ENCODE results near the gene KCNH1. TPM values are rescaled to one million over a fixed set of nuclear protein-coding genes. Genes with fewer than 3 reads are reported as not detected.

The KCNH1 gene
- total and polyA plus RNA-seq, 4 donors: not detected

DNA sequence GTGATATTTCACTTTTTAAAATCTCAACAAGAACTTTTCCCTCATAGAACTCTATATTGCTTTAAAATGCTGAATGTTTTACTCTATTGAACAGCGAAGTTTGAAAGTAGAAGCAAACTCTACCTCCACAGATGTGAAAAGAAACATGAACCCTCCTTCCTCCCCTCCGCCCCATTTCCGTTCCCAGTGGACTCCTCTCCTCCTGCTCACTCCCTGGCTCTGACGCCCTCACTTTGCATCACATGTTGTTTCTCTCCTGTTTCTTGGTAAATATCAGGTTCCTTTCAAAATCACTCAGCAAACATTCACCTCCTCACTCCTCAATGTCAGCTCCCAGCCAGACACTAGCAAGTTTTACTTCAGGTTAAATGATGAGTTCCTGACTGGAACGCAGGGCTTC, 34.6 kb downstream of the KCNH1 start (continued):
- TF ChIP-seq, protein P1, sequence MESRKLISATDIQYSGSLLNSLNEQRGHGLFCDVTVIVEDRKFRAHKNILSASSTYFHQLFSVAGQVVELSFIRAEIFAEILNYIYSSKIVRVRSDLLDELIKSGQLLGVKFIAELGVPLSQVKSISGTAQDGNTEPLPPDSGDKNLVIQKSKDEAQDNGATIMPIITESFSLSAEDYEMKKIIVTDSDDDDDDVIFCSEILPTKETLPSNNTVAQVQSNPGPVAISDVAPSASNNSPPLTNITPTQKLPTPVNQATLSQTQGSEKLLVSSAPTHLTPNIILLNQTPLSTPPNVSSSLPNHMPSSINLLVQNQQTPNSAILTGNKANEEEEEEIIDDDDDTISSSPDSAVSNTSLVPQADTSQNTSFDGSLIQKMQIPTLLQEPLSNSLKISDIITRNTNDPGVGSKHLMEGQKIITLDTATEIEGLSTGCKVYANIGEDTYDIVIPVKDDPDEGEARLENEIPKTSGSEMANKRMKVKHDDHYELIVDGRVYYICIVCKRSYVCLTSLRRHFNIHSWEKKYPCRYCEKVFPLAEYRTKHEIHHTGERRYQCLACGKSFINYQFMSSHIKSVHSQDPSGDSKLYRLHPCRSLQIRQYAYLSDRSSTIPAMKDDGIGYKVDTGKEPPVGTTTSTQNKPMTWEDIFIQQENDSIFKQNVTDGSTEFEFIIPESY (IDR thresholded peaks at IDR 0.05): no peak
- TF ChIP-seq, protein P2, sequence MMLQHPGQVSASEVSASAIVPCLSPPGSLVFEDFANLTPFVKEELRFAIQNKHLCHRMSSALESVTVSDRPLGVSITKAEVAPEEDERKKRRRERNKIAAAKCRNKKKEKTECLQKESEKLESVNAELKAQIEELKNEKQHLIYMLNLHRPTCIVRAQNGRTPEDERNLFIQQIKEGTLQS (IDR thresholded peaks at IDR 0.05): no peak
- TF ChIP-seq, protein P3, sequence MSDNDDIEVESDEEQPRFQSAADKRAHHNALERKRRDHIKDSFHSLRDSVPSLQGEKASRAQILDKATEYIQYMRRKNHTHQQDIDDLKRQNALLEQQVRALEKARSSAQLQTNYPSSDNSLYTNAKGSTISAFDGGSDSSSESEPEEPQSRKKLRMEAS (IDR thresholded peaks at IDR 0.05): no peak

DNA sequence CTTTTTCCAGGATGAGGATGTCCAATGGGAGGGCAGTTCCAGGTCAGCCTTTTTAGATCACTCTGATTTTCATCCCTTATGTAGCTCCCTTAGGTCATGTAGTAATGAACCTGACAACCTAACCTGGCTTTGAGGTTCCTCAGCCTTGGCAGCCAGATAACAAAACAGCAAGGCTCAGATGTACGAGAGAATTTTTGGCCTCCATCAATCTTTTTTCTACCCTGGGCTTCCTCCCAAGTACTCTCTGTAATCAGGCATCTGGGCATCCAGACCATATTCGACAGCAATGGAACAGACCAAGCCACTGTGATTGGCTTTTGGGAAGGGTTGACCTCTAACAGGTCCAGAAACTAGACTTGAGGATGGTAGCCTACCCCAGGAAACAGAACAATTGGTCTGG, 38.6 kb downstream of the KCNH1 start:
- TF ChIP-seq RAD21 (IDR thresholded peaks at IDR 0.05): no peak
- Histone ChIP-seq H3K27ac (ENCODE audit: low read depth in 1 of 2, low read length in 2 of 2) (no peak overlapping the region), H3K4me1 (ENCODE audit: control insufficient read depth in 4 of 4, insufficient read depth in 4 of 4, low read length in 3 of 4) (no peaks in the 10 kb centered on the region), H3K36me3 (ENCODE audit: control insufficient read depth in 4 of 4, insufficient read depth in 3 of 4, low read depth in 1 of 4, low read length in 3 of 4) (no peaks in the 10 kb centered on the region), H3K9ac (ENCODE audit: low read depth in 1 of 2, low read length in 2 of 2) (no peak overlapping the region), H3K27me3 (ENCODE audit: control insufficient read depth in 4 of 4, insufficient read depth in 4 of 4, low read length in 3 of 4) (no peaks in the 10 kb centered on the region), H3K4me3 (ENCODE audit: low read depth in 1 of 3, low read length in 3 of 3) (no peak overlapping the region), H3K9me3 (ENCODE audit: control insufficient read depth in 4 of 4, low read length in 3 of 4) (no peaks in the 10 kb centered on the region)
- WGBS: 83% methylated on average over 2 of the region's 2 CpGs
- no peak for DNase-seq (ENCODE audit: low spot score)

DNA sequence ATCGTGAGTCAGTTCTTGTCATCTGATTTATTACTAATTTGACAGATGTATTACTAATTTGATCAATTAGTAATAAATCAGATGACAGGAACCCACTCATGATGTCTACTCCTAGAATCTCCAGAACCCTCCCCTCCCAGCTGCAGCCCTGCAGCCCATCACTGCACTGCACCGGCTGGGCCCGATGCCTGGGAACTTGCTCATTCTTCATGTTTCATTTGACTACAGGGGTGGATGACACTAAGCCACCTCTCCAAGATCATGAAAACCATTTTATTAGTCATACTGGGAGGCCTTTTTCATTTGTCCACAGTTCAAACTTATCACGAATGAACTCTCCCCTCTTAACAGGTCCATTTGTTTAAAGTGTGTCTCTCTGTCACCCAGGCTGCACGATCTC, 41.0 kb downstream of the KCNH1 start:
- no peak overlapping the region for H3K9ac ChIP-seq (ENCODE audit: low read depth in 1 of 2, low read length in 2 of 2)
- H3K36me3 ChIP-seq (ENCODE audit: control insufficient read depth in 4 of 4, insufficient read depth in 3 of 4, low read depth in 1 of 4, low read length in 3 of 4): no peaks in the 10 kb centered on the region
- 91% methylated on average over 5 of the region's 5 CpGs for WGBS
- H3K4me3 ChIP-seq (ENCODE audit: low read depth in 1 of 3, low read length in 3 of 3): no peak overlapping the region
- H3K9me3 ChIP-seq (ENCODE audit: control insufficient read depth in 4 of 4, low read length in 3 of 4): no peaks in the 10 kb centered on the region
- H3K27ac ChIP-seq (ENCODE audit: low read depth in 1 of 2, low read length in 2 of 2): no peak overlapping the region
- no peaks in the 10 kb centered on the region for H3K27me3 ChIP-seq (ENCODE audit: control insufficient read depth in 4 of 4, insufficient read depth in 4 of 4, low read length in 3 of 4)
- no peaks in the 10 kb centered on the region for H3K4me1 ChIP-seq (ENCODE audit: control insufficient read depth in 4 of 4, insufficient read depth in 4 of 4, low read length in 3 of 4)
- TF ChIP-seq, protein P1 (IDR thresholded peaks at IDR 0.05): no peak
- TF ChIP-seq, protein P4, sequence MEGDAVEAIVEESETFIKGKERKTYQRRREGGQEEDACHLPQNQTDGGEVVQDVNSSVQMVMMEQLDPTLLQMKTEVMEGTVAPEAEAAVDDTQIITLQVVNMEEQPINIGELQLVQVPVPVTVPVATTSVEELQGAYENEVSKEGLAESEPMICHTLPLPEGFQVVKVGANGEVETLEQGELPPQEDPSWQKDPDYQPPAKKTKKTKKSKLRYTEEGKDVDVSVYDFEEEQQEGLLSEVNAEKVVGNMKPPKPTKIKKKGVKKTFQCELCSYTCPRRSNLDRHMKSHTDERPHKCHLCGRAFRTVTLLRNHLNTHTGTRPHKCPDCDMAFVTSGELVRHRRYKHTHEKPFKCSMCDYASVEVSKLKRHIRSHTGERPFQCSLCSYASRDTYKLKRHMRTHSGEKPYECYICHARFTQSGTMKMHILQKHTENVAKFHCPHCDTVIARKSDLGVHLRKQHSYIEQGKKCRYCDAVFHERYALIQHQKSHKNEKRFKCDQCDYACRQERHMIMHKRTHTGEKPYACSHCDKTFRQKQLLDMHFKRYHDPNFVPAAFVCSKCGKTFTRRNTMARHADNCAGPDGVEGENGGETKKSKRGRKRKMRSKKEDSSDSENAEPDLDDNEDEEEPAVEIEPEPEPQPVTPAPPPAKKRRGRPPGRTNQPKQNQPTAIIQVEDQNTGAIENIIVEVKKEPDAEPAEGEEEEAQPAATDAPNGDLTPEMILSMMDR (IDR thresholded peaks at IDR 0.05; ENCODE audit: low read depth, low read length, missing input control): no peak
- TF ChIP-seq FOXA2 (IDR thresholded peaks at IDR 0.05): no peak
- TF ChIP-seq GABPA (IDR thresholded peaks at IDR 0.05 in 1 of 2, conservative IDR thresholded peaks at IDR 0.05 in 1 of 2): no peak
- no peak for TF ChIP-seq HNF4A (conservative IDR thresholded peaks at IDR 0.05)
- TF ChIP-seq SP1 (IDR thresholded peaks at IDR 0.05): no peak
- no peak for TF ChIP-seq NR2F2 (IDR thresholded peaks at IDR 0.05)
- no peak for TF ChIP-seq HNF4G (IDR thresholded peaks at IDR 0.05)
- no peak for TF ChIP-seq RXRA (IDR thresholded peaks at IDR 0.05)
- no peak for TF ChIP-seq EGR1 (IDR thresholded peaks at IDR 0.05; ENCODE audit: low read depth in 2 of 2)
- TF ChIP-seq FOXA1 (IDR thresholded peaks at IDR 0.05): no peak
- TF ChIP-seq RAD21 (IDR thresholded peaks at IDR 0.05): no peak
- no peak for TF ChIP-seq YY1 (IDR thresholded peaks at IDR 0.05)
- TF ChIP-seq JUND (IDR thresholded peaks at IDR 0.05): no peak
- TF ChIP-seq, protein P3 (IDR thresholded peaks at IDR 0.05): no peak
- TF ChIP-seq, protein P2 (IDR thresholded peaks at IDR 0.05): no peak
- TF ChIP-seq TAF1 (conservative IDR thresholded peaks at IDR 0.05): no peak
- TF ChIP-seq, protein P5, sequence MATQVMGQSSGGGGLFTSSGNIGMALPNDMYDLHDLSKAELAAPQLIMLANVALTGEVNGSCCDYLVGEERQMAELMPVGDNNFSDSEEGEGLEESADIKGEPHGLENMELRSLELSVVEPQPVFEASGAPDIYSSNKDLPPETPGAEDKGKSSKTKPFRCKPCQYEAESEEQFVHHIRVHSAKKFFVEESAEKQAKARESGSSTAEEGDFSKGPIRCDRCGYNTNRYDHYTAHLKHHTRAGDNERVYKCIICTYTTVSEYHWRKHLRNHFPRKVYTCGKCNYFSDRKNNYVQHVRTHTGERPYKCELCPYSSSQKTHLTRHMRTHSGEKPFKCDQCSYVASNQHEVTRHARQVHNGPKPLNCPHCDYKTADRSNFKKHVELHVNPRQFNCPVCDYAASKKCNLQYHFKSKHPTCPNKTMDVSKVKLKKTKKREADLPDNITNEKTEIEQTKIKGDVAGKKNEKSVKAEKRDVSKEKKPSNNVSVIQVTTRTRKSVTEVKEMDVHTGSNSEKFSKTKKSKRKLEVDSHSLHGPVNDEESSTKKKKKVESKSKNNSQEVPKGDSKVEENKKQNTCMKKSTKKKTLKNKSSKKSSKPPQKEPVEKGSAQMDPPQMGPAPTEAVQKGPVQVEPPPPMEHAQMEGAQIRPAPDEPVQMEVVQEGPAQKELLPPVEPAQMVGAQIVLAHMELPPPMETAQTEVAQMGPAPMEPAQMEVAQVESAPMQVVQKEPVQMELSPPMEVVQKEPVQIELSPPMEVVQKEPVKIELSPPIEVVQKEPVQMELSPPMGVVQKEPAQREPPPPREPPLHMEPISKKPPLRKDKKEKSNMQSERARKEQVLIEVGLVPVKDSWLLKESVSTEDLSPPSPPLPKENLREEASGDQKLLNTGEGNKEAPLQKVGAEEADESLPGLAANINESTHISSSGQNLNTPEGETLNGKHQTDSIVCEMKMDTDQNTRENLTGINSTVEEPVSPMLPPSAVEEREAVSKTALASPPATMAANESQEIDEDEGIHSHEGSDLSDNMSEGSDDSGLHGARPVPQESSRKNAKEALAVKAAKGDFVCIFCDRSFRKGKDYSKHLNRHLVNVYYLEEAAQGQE (IDR thresholded peaks at IDR 0.05): no peak
- DNase-seq (ENCODE audit: low spot score): no peak
